Femur (tissue), 1 donor: ENCODE measurements around the gene CCDC87.
A peak's percentile ranks its signal among the peaks of the same experiment; 100 is the strongest.
"Not testable (repeated sequence)": the region's sequence is repeated elsewhere in the genome, so short reads cannot be mapped to it uniquely, and the experiment has no call there.

Source experiments
- DNase-seq: peaks from one replicate; pipeline ENCODE4 v3.0.0-alpha.2; 2017

CCDC87 gene

DNA sequence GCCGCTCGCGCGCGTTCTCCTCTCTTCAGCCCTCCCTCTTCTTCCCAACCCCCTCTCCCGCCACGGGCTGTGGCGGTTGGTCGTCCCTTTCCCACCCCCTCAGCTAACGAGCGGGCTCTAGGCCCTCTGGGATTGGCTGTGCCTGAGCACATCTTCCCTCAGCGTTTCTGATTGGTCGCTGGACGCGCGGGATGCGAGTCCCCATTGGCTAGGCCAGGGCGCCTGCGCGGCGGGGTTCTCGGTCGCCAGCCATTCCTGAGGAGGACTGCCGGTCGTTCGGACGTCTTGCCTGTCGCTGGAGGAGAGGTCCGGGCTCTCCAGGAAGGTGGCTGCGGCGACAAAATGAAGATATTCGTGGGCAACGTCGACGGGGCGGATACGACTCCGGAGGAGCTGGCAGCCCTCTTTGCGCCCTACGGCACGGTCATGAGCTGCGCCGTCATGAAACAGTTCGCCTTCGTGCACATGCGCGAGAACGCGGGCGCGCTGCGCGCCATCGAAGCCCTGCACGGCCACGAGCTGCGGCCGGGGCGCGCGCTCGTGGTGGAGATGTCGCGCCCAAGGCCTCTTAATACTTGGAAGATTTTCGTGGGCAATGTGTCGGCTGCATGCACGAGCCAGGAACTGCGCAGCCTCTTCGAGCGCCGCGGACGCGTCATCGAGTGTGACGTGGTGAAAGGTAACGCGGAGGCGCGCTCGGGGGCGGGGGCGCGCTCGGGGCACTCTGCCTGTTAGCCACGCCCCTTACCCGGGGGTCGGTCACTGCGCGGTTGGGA, 23.7 kb upstream of the CCDC87 start, which contains the start of gene RBM14:
RBM14 (plus strand) TSS at position 252 of the 776 bp plus-strand sequence; CDS start at position 343, 91 bp downstream.
- DNase-seq = peak; percentile 99

DNA sequence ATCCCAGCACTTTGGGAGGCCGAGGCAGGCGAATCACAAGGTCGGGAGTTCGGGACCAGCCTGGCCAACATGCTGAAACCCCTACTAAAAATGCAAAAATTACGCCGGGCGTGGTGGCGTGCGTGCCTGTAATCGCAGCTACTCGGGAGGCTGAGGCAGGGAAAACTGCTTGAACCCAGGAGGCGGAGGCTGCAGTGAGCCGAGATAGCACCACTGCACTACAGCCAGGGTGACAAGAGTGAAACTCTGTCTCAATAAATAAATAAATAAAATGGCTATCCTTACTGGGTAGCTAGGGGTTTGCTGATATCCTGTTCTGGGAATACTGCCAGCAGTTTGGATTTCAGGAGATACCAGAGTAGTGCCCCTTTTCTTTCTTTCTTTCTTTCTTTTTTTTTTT, 21.2 kb upstream of the CCDC87 start:
- DNase-seq = no peak

DNA sequence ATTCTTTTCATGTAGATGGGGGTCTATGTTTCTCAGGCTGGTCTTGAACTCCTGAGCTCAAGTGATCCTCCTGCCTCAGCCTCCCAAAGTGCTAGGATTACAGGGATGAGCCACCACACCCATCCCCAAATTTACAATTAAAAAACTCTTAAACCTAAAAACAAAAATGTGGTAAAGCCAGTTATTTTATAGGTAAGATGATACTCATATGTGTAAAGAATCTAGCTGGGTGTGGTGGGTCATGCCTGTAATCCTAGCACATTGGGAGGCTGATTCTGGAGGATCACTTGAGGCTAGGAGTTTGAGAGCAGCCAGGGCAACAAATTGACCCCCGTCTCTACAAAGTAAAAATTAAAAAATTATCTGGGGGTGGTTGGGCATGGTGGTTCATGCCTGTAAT, 19.6 kb upstream of the CCDC87 start:
- DNase-seq = no peak

DNA sequence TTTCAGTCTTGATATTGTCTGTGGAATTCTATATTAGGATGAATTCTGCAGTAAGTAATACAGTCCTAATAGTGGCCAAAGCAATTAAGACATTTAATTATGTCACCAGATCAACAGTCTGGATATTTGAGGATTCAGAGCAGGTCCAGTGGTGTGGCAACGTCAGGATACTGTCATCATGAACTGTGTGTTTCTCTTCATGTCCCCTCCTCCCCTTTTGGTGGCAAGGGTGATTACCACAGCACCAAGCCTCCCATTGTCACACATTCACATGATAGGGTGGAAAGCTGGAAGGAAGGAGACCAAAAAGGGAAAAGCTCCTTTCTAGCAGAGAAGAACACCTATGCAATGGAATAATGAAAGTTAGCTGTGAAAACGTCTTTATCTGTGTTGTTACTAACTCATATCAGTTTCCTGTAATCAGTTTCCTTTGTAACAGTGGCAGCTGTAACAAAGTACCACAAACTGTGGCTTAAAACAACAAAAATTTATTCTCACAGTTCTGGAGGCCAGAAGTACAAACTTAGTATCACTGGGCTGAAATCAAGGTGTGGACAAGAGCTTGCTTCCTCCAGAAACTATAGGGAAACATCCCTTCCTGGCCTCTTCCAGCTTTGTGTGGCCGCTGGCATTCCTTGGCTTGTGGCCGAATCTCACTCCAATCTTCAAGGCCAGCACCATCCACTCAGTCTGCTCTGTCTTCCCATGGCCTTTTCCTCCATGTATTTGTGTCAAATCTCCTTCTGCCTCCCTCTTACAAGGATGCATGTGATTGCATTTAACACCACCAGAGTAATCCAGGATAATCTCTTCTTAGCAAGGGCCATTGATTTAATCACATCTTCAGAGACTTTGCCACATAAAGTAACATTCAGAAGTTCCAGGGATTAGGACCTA, 17.1 kb upstream of the CCDC87 start:
- DNase-seq = no peak

DNA sequence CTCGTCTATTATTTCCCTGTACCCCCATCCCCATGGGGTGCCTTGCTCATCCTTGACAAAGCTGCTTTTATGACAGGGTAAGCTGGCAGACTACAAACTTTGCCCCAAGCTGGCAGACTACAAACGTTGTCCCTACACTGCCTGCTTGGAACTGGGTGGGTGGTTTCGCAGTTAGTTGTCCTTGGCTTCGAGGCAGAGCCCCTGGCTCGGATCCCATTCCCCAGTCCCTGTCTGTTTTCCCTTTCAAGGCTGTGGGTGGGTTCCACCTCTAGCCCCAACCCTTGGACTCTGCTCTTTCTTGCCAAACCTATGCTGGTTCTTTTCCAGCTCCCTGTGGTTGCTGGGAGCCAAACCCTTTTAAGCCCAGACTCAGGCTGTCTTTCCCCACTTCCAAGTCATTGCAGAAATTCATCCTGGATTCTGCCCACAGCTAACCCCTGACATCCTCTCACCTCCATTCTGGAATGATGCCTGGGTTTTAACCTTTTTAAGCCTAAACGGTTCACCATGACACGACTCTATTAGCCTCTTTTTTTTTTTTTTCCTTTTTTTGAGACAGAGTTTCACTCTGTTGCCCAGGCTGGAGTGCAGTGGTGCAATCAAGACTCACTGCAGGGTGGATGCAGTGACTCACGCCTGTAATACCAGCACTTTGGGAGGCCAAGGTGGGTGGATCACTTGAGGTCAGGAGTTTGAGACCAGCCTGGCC, 14.4 kb upstream of the CCDC87 start:
- DNase-seq = peak; percentile 88

DNA sequence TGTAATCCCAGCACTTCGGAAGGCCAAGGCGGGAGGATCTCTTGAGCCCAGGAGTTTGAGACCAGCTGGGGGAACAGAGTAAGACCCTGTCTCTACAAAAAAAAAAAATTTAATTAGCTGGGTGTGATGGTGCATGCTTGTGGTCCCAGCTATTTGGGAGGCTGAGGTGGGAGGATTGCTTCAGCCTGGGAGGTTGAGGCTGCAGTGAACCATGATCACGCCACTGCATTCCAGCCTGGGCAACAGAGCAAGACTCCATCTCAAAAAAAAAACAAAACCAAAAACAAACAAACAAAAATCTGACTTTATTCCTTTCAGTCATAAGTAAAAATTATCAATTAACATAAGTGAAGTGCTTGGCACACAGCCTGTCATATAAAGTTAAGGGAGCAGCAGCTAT, 13.7 kb upstream of the CCDC87 start:
- not testable (repeated sequence) for DNase-seq

DNA sequence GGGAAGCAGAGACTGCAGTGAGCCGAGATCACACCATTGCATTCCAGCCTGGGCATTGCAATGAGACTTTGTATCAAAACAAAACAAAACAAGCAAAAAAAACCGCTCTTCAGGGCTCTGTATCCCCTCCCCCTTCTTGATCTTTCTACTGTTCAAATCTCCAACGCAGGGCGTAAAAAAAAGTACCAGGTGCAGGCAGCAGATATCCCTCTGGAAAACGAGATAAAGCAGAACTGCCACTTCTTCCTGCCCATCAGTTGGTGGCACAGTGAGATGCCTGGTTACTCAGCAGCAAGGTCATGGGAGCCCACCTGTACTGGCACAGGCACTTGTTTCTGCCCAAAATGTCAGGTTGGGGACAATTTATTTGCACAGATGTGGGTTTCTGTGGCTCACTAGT, 11.3 kb upstream of the CCDC87 start:
- DNase-seq = no peak

DNA sequence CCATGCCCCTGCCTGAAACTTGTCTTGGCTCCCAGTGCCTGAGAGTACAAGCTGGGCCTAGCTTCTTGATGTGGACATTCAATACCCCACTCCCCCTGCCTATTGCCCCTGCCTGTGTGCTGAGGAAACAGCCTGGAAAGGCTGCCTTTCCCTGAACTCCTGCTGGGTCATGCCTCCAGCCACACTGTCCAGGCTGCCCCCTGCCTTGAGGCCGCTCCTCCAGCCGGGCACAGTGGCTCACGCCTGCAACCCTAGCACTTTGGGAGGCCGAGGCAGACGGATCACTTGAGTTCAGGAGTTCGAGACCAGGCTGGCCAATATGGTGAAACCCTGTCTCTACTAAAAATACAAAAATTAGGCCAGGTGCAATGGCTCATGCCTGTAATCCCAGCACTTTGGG, 10.2 kb upstream of the CCDC87 start:
- DNase-seq = no peak

DNA sequence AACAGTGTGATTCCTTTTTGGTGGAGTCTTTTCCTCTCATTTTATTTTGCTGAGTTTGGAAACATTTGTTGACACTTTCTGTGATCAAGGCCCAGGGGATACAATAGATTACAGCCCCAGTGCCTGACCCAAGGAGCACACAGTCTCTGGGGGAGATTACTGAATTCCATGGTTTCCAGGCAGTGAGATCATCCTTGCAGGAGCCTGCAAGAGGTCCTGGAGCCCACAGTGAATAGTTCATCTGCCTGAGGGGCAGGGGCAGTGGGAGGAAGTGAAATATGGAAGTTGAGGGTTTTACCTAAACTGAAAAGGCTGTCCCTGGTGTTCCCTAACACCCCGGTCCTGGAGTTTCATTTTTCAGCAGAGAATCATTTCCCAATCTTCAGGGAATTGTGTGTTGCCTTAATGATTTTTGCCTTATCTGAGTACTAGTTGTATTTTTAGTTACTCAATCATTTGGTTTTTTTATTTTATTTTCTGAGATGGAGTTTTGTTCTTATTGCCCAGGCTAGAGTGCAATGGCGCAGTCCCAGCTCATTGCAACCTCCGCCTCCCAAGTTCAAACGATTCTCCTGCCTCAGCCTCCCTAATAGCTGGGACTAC, 7.9 kb upstream of the CCDC87 start:
- DNase-seq = no peak

DNA sequence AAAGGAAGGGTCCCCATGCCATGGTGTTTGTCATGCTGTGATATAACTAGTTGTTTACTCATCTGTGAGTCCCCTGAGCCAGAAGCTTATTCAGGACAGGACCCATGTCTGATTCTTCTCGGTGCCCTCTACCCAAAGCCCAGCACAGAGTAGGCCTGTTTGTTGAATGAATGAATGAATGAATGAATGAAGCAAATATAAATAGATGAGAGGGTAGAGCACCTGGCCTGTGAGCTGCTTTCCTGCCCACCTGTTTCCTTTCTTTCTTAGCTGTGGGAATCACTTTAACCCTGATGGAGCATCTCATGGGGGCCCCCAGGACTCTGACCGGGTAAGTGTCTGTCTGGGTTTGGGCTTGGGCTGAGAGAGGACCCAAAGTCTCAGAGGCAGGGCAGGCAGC, 7.4 kb upstream of the CCDC87 start:
- DNase-seq = no peak

DNA sequence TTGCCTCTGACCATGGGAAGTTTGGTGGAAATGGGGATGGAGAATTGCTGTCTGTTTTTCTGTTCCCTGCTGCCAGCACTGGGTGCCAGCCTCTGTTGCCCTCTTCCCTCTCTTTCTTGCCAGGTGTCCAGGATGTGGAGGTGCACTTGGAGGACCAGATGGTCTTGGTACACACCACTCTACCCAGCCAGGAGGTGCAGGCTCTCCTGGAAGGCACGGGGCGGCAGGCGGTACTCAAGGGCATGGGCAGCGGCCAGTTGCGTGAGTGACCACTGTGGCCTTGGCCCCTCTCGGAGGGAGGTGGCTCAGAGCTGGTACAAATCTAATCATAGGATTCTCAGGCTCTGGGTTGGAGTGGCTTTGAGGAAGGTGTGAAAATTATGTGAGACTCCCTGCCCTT, 6.1 kb upstream of the CCDC87 start:
- no peak for DNase-seq

DNA sequence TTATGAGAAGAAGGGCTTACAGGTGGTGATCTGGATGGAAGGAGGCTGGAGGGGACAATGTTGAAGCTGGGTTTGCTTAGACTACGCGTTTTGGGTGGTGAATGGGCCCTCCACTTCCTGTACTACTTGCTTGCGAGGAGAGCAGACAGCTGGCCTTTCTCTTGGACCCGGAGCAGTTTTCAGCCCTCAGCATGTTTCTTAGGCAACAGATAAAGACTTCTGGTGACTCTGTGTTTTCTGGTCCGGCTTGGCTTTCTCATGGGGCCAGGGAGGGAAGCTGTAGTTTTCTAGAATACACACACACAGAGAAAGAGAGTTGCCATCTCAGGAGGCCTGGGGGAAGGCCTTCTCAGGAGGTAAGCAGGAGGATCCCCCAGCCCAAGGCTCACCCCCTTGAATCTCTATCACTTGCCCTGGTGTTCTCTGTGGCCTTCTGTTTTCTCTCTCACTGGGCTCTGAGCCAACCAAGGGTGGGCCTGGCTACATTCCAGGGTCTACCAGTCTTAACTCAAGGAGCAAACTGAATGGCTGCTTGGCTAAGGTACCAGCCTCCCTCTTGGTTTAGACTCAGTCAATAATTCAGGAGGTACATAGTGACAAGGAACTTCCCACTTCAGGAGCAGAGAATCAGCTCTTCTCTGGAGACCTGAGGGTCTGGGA, 2.5 kb upstream of the CCDC87 start:
- DNase-seq = peak; percentile 42

DNA sequence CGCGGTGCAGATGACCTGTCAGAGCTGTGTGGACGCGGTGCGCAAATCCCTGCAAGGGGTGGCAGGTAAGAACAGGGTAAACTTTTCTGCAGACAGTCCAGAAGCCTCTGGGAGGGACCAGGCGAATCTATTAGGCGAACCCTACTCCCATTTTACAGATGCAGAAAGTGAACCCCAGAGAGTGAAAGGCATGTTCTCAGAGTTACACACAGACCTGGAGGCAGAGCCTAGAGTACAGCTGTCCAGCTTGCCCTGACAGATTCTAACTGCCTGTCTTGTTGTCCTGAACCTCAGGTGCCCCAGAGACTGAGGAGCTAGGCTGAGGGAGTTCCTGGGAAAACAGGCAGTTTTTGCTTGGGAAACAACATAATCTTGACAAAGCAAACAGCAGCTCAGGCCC, 787 bp upstream of the CCDC87 start:
- no peak for DNase-seq

DNA sequence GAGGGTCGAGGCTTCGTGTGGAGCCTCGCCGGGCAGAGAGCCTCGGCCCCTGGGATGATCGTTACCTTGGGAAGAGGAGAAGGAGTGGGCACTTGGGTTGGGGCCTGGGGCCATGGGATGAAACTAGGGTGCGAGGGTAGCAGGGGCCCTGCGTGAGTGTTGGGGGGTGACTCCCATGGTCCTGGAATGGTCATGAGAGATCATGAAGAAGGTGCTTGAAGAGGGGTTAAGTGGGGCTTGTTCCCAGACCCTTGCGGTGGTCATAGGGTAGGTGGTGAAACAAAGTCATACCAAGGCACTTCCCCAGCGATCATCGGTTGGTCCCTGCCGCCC, 406 bp upstream of the CCDC87 start:
- no peak for DNase-seq

DNA sequence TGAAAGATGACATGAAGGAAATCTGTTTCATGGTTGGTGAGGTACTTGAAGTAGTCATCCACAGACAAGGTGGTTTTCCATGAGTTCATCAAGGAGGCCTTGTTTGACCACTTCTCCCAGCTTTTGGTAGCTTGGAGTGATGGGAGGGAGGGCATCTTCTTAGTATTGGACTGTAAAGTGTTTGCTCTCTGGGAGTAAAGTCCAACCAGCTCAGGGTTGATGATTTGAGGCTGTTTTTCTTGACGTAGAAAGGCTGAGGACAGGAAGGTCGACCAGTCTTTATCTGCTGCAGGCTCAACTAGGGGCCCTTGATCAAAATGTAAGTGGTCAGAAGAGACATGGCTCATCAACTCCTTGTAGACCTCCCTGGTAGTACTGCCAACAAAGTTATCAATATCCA, 1.7 kb downstream of the CCDC87 start:
- DNase-seq = no peak

DNA sequence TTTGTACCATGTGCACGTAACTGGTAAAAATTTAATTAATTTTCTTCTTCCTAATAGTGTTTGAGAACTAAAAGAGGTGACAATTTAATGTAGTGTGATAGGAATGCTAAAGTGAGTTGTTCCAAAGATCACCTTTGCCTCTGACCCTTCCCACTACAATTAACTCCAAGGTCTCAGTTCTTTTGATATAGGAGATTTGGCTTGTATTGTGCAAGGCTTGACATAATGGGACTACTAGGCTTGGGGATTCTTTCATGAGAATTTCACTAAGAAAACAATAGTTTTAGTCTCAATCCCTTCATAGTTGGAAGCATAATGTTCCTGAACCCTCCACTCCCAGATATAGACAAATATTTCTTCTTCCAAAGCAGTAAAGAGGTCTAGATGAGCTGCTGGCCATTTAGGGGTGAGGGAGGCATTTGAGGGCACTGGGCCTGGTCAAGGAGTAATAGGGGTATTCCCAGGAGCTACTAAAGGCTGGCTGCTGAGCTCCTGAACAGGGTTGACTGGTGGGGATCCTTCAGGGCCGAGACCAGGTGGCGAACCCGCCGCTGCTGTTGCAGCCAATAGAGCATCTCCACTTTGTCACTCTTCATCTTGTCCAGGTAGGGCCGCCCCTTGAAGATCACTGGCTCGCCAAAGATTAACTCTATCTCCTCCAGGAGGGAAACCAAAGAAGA, 2.7 kb downstream of the CCDC87 start:
- DNase-seq = no peak

DNA sequence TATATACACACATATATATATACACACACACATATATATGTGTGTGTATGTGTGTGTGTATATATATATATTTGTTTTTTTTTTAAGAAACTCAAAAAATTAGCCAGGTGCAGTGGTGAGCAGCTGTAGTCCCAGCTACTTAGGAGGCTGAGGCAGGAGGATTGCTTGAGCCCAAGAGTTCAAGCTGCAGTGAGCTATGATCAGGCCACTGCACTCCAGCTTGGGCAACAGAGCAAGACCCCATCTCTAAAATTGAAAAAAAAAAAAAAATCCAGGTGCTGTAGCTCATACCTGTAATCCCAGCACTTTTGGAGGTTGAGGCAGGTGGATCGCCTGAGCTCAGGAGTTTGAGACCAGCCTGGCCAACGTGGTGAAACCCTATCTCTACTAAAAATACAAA, 3.5 kb downstream of the CCDC87 start:
- DNase-seq = not testable (repeated sequence)

DNA sequence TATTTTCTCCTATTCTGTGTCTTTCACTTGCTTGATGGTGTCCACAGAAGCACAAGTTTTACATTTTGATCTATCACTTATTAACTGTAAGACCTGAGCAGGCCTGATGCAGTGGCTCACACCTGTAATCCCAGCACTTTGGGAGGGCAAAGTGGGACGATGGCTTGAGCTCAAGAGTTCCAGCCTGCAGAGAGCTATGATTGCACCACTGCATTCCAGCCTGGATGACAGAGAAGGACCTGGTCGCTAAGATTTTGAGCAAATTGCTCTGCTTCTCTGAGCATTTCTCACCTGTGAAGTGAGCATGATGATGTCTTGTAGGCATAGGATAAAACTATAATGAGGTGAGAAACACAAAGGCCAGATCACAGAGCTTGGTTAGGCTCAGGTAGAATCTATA, 6.7 kb downstream of the CCDC87 start:
- no peak for DNase-seq

DNA sequence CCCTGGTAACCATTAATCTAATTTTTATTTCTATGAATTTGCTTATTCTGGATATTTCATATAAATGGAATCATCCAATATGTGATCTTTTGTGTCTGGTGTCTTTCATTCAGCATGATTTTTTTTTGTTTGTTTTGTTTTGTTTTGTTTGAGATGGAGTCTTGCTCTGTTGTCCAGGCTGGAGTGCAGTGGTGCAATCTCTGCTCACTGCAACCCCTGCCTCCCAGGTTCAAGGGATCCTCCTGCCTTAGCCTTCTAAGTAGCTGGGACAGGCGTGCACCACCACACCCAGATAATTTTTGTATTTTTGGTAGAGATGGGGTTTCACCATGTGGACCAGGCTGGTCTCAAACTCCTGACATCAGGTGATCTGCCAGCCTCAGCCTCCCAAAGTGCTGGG, 7.4 kb downstream of the CCDC87 start:
- not testable (repeated sequence) for DNase-seq

DNA sequence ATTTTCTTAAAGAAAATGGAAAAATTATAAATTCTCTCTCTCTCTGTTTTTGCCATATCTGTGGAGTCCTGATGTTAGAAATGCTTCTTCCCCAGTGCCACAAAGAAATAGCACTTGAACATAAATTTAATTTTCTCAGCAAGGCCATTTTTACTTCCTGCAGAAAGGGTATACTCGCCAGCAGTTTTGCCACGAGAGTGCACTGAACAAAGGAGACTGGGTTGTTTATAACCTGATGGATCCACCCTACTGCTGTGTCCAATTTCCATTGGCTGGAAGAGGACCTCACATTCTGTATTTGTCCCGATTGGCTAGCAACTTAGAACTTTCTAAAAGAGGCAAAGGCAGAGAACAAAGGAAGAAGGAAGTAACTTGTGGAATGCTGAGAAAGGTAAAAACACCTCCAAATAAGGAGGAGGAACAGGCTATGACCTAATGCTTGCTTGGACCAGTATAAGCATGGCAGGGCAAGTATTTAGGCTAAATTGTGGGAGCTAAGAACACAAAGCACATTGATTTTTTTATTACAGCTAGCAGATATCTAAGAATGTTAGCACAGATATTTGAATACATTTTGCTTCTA, 10.2 kb downstream of the CCDC87 start:
- DNase-seq = not testable (repeated sequence)

DNA sequence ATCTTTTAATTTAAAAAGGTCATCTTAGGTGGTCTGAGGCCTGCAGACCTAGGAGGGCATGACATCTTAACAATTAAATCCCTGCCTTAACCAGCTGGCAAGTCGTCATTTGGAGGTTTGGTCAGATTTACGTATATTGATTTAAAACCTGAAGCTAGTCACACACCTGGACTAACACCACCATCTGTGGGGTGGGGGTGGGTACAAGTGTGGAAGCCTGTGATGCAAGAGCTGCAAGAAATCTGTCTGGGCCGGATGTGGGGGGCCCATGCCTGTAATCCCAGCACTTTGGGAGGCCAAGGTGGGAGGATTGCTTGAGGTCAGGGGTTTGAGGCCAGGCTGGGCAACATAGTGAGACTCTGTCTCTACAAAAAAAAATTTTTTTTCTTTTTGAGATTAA, 11.6 kb downstream of the CCDC87 start:
- no peak for DNase-seq

DNA sequence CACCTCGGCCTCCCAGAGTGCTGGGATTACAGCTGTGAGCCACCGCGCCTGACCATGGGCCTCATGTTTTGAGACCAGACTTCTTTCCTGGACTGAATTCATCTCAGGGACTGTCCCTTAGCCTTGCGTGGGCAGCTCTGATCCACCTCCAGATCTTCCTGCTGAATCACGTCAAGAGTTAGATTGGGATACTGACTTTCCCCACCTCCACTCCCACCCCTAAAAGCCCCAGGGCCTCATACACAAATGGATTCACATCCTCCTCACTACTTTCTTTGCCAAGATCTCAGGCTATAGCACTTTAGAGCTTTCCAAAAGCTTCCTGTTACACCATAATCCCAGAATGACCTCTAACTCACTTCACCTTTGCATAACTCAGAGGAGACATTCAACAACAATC, 12.1 kb downstream of the CCDC87 start:
- no peak for DNase-seq
